Measurements from ENCODE around the gene ASB2.

- TF ChIP-seq CTCF (IDR thresholded peaks at IDR 0.05; ENCODE audit: poor library complexity, severe bottlenecking), result no peak
- no peak for TF ChIP-seq MXI1 (conservative IDR thresholded peaks at IDR 0.05; ENCODE audit: poor library complexity, severe bottlenecking)
- TF ChIP-seq SMC3 (conservative IDR thresholded peaks at IDR 0.05; ENCODE audit: poor library complexity), result no peak
- no peak for TF ChIP-seq EZH2 (IDR thresholded peaks at IDR 0.05; ENCODE audit: borderline replicate concordance, insufficient read depth, low read length, poor library complexity, severe bottlenecking)
- TF ChIP-seq EP300 (conservative IDR thresholded peaks at IDR 0.05; ENCODE audit: poor library complexity, severe bottlenecking), result no peak
- no peak for TF ChIP-seq RAD21 (conservative IDR thresholded peaks at IDR 0.05)
- TF ChIP-seq POLR2AphosphoS5 (IDR thresholded peaks at IDR 0.05), result no peak
Observed at GRCh38 chr14:93938751-93939303, 37.5 kb downstream of the ASB2 start.
